ENCODE measurements around the gene KRTAP5-1. TPM values are rescaled to one million over a fixed set of nuclear protein-coding genes. Genes with fewer than 3 reads are reported as not detected.

KRTAP5-1 gene
- total and polyA plus RNA-seq, 7 experiments from 2014 or later = not detected

DNA sequence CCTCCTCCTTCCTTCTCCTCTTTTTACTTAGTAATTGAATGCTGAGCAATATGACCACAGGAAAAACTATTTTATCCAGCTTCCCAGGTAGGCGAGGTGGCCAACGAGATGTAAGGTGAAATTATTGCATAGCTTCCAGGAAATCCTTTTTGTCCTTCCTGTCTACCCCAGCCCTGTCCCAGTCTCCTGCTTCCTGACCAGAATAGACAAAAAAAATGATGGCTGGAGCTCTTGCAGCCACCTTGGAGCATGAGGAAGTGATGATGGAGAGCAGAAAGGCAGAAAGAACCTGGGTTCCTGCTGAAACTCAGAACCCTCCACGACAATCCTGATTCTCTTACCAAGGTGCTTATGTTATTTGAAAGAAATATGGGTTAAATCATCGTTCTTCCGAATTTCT lies 46.9 kb downstream of the KRTAP5-1 start:
- H3K36me3 ChIP-seq (ENCODE audit: control insufficient read depth in 2 of 3, insufficient read depth in 3 of 3, low read length in 3 of 3) = peaks cover 0 to 16% (median 6%) of the 10 kb centered on the region in 3 experiments
- H3K4me1 ChIP-seq (ENCODE audit: control insufficient read depth in 2 of 2, insufficient read depth in 2 of 2, low read length in 2 of 2) = peaks cover 15 to 21% of the 10 kb centered on the region in 2 donors
- intact Hi-C loops (cut with micrococcal nuclease) = loop anchor here (5.0 kb wide), 2 partner anchors 34 to 39 kb away; partner anchors contain the start of gene DUSP8 (in 1 of the 2)
- peaks cover 0 to 8% (median 0%) of the 10 kb centered on the region in 5 donors for H3K36me3 Mint-ChIP-seq
- DNase-seq (no peak), ATAC-seq (no peak)
- no peak overlapping the region for H3K27ac Mint-ChIP-seq
- ChIA-PET POLR2A (interaction anchor here (0.7 to 1.0 kb wide), 2 partner anchors 27 to 229 kb away, joined by 3 to 6 read pairs; partner anchors contain the start of gene TOLLIP), CTCF (interaction anchor here (0.6 to 1.0 kb wide), 2 partner anchors 8 to 15 kb away, joined by 3 to 6 read pairs; no protein-coding TSS in a partner anchor)
- no peak overlapping the region for H3K4me3 ChIP-seq (ENCODE audit: low read length)
- H3K27me3 Mint-ChIP-seq = peaks cover 0 to 8% (median 3%) of the 10 kb centered on the region in 5 donors
- H3K27ac ChIP-seq (ENCODE audit: low read depth, low read length) = no peak overlapping the region
- H3K4me3 Mint-ChIP-seq = peak overlapping the region in 1 of 10 donors; percentile 25
- no peaks in the 10 kb centered on the region for H3K9me3 Mint-ChIP-seq
- H3K27me3 ChIP-seq (ENCODE audit: control insufficient read depth in 2 of 2, insufficient read depth in 2 of 2, low read length in 2 of 2) = no peaks in the 10 kb centered on the region
- peaks cover 8 to 38% (median 29%) of the 10 kb centered on the region in 7 donors for H3K4me1 Mint-ChIP-seq
- no peaks in the 10 kb centered on the region for H3K9me3 ChIP-seq (ENCODE audit: control insufficient read depth in 2 of 3, low read length in 3 of 3)

GRCh38 chr11:1536065-1536843 lies 48.8 kb downstream of the KRTAP5-1 start:
- peaks cover 0 to 6% (median 0%) of the 10 kb centered on the region in 5 donors for H3K27me3 Mint-ChIP-seq
- intact Hi-C loops (cut with micrococcal nuclease) = loop anchor here (5.0 kb wide), 2 partner anchors 36 to 41 kb away; partner anchors contain the start of gene DUSP8 (in 1 of the 2)
- CTCF ChIA-PET = interaction anchor here (0.6 kb wide), 1 partner anchor 410 kb away, joined by 3 read pairs; no protein-coding TSS in a partner anchor
- POLR2A ChIA-PET = no interaction called here
- peak overlapping the region in 5 of 10 donors; percentile 15 to 38 (median 25) for H3K4me3 Mint-ChIP-seq
- ATAC-seq (no peak), DNase-seq (no peak)
- H3K9me3 Mint-ChIP-seq = no peaks in the 10 kb centered on the region
- Histone ChIP-seq H3K9me3 (ENCODE audit: control insufficient read depth in 2 of 3, low read length in 3 of 3) (no peaks in the 10 kb centered on the region), H3K27ac (ENCODE audit: low read depth, low read length) (no peak overlapping the region), H3K4me3 (ENCODE audit: low read length) (no peak overlapping the region), H3K4me1 (ENCODE audit: control insufficient read depth in 2 of 2, insufficient read depth in 2 of 2, low read length in 2 of 2) (peaks cover 15 to 21% of the 10 kb centered on the region in 2 donors), H3K36me3 (ENCODE audit: control insufficient read depth in 2 of 3, insufficient read depth in 3 of 3, low read length in 3 of 3) (peaks cover 0 to 33% (median 6%) of the 10 kb centered on the region in 3 experiments), H3K27me3 (ENCODE audit: control insufficient read depth in 2 of 2, insufficient read depth in 2 of 2, low read length in 2 of 2) (no peaks in the 10 kb centered on the region)
- H3K36me3 Mint-ChIP-seq = peaks cover 0 to 17% (median 2%) of the 10 kb centered on the region in 5 donors
- H3K4me1 Mint-ChIP-seq = peaks cover 10 to 54% (median 45%) of the 10 kb centered on the region in 7 donors
- no peak overlapping the region for H3K27ac Mint-ChIP-seq

DNA sequence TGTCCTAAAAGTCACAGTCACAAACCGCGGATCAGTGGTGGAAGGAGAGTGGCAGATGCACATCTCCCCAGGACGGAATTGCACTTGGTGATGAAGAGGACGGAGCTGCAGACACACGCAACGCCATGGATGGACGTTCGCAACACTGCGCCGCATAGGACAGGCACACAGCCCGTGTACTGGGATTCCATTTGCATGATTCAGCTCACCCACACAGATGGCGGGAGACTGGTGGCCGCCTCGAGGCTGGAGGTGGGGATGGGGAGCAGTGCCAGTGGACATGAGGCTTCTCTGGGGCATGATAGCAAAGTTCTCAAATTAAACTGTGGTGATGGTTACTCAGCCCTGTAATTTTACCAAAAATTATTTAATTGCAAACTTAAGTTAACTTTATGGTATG lies 50.4 kb downstream of the KRTAP5-1 start:
- CTCF ChIA-PET = no interaction called here
- H3K4me3 Mint-ChIP-seq = peak overlapping the region in 1 of 10 donors; percentile 6
- peaks cover 15 to 25% of the 10 kb centered on the region in 2 donors for H3K4me1 ChIP-seq (ENCODE audit: control insufficient read depth in 2 of 2, insufficient read depth in 2 of 2, low read length in 2 of 2)

More for the DNA sequence above, 50.4 kb downstream of the KRTAP5-1 start:
- H3K36me3 Mint-ChIP-seq = peaks cover 0 to 17% (median 2%) of the 10 kb centered on the region in 5 donors
- no peak overlapping the region for H3K27ac Mint-ChIP-seq
- H3K27ac ChIP-seq (ENCODE audit: low read depth, low read length) = no peak overlapping the region
- H3K4me1 Mint-ChIP-seq = peaks cover 10 to 60% (median 47%) of the 10 kb centered on the region in 7 donors
- POLR2A ChIA-PET = no interaction called here
- DNase-seq = no peak
- no peaks in the 10 kb centered on the region for H3K9me3 Mint-ChIP-seq
- H3K27me3 Mint-ChIP-seq = peaks cover 0 to 6% (median 0%) of the 10 kb centered on the region in 5 donors
- ATAC-seq = no peak
- intact Hi-C loops (cut with micrococcal nuclease) = loop anchor here (5.0 kb wide), 2 partner anchors 38 to 43 kb away; partner anchors contain the start of gene DUSP8 (in 1 of the 2)
- H3K27me3 ChIP-seq (ENCODE audit: control insufficient read depth in 2 of 2, insufficient read depth in 2 of 2, low read length in 2 of 2) = no peaks in the 10 kb centered on the region
- peaks cover 0 to 33% (median 6%) of the 10 kb centered on the region in 3 experiments for H3K36me3 ChIP-seq (ENCODE audit: control insufficient read depth in 2 of 3, insufficient read depth in 3 of 3, low read length in 3 of 3)
- H3K9me3 ChIP-seq (ENCODE audit: control insufficient read depth in 2 of 3, low read length in 3 of 3) = no peaks in the 10 kb centered on the region
- no peak overlapping the region for H3K4me3 ChIP-seq (ENCODE audit: low read length)

Other genes starting within 250 kb of the KRTAP5-1 start
- under 1 TPM in 3 of 5 experiments, not detected in 2; 0.27 to 0.51 (median 0.30) TPM for gene BRSK2, start 195.3 kb downstream of the KRTAP5-1 start, total RNA-seq
- not detected for gene BRSK2, start 195.3 kb downstream of the KRTAP5-1 start, polyA plus RNA-seq
- 10 to 100 TPM; 38.4 to 59.8 (median 51.2) TPM for gene MOB2, start 98.5 kb downstream of the KRTAP5-1 start, total RNA-seq
- gene MOB2, start 98.5 kb downstream of the KRTAP5-1 start, polyA plus RNA-seq = 10 to 100 TPM; 37.6 to 53.8 TPM
- 10 to 100 TPM in 2 of 5 experiments, 1 to 10 TPM in 2, under 1 TPM in 1; 0.41 to 79.3 (median 4.4) TPM for gene DUSP8, start 13.0 kb downstream of the KRTAP5-1 start, total RNA-seq
- under 1 TPM; 0.22 to 0.35 TPM for gene DUSP8, start 13.0 kb downstream of the KRTAP5-1 start, polyA plus RNA-seq
- not detected for gene KRTAP5-2, start 13.0 kb upstream of the KRTAP5-1 start, total RNA-seq
- gene KRTAP5-2, start 13.0 kb upstream of the KRTAP5-1 start, polyA plus RNA-seq = not detected
- gene KRTAP5-3, start 23.2 kb upstream of the KRTAP5-1 start, total RNA-seq = not detected
- not detected for gene KRTAP5-3, start 23.2 kb upstream of the KRTAP5-1 start, polyA plus RNA-seq
- not detected for gene KRTAP5-4, start 36.9 kb upstream of the KRTAP5-1 start, total RNA-seq
- not detected for gene KRTAP5-4, start 36.9 kb upstream of the KRTAP5-1 start, polyA plus RNA-seq
- gene KRTAP5-5, start 44.5 kb upstream of the KRTAP5-1 start, total RNA-seq = not detected
- not detected for gene KRTAP5-5, start 44.5 kb upstream of the KRTAP5-1 start, polyA plus RNA-seq
- not detected for gene KRTAP5-6, start 111.9 kb upstream of the KRTAP5-1 start, total RNA-seq
- gene KRTAP5-6, start 111.9 kb upstream of the KRTAP5-1 start, polyA plus RNA-seq = not detected
- gene IFITM10, start 165.3 kb upstream of the KRTAP5-1 start, total RNA-seq = 10 to 100 TPM in 1 of 5 experiments, 1 to 10 TPM in 4; 1.4 to 16.0 (median 2.1) TPM
- not detected for gene IFITM10, start 165.3 kb upstream of the KRTAP5-1 start, polyA plus RNA-seq
- 100 to 1,000 TPM; 103 to 378 (median 186) TPM for gene CTSD, start 178.6 kb upstream of the KRTAP5-1 start, total RNA-seq
- 100 to 1,000 TPM; 183 to 218 TPM for gene CTSD, start 178.6 kb upstream of the KRTAP5-1 start, polyA plus RNA-seq
- gene SYT8, start 249.7 kb upstream of the KRTAP5-1 start, total RNA-seq = not detected
- not detected for gene SYT8, start 249.7 kb upstream of the KRTAP5-1 start, polyA plus RNA-seq

Data from naive thymus-derived CD4-positive, alpha-beta T cell (primary cell).